C4-2B (cell line): ENCODE results near the gene GMDS.

Experiments
- ZFX ChIP-seq: fragments of 450-650 bp; IDR thresholded peaks from 2 replicates; pipeline ENCODE4 v1.6.1; 2017
- TF ChIP-seq, protein P1 (sequence below): fragments of 450-650 bp; conservative IDR thresholded peaks from 2 replicates; pipeline ENCODE4 v1.5.1; 2017; ENCODE audit warnings: mild to moderate bottlenecking

DNA sequence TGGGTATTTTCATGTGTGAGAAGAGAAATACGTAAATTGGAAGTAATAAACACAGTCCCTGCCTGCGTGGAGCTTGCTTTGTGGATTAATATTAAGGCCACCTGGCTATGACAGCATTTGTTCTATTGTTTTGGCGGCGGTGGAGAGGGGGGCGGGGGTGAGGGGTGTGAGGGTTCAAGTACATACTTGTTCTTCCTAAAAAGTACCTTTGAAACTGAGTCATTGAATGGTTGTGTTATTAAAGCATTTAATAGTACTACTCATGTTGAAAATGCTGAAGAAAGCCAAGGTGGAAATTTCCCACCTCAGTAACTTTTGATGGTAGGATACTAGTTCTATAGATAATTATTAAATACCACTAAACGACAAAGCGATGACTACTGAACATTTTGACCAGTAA lies 540.7 kb downstream of the GMDS start:
- TF ChIP-seq, protein P1, sequence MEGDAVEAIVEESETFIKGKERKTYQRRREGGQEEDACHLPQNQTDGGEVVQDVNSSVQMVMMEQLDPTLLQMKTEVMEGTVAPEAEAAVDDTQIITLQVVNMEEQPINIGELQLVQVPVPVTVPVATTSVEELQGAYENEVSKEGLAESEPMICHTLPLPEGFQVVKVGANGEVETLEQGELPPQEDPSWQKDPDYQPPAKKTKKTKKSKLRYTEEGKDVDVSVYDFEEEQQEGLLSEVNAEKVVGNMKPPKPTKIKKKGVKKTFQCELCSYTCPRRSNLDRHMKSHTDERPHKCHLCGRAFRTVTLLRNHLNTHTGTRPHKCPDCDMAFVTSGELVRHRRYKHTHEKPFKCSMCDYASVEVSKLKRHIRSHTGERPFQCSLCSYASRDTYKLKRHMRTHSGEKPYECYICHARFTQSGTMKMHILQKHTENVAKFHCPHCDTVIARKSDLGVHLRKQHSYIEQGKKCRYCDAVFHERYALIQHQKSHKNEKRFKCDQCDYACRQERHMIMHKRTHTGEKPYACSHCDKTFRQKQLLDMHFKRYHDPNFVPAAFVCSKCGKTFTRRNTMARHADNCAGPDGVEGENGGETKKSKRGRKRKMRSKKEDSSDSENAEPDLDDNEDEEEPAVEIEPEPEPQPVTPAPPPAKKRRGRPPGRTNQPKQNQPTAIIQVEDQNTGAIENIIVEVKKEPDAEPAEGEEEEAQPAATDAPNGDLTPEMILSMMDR: no peak
- TF ChIP-seq ZFX: no peak
